Natural killer cell (primary cell): Measurements from ENCODE around the gene RAB11FIP3. TPM values are rescaled to one million over a fixed set of nuclear protein-coding genes. Genes with fewer than 3 reads are reported as not detected.

Experiments
- ATAC-seq, 3 donors: fragments of 150-1000 bp in 2 of 3; fragments of 200-7000 bp in 1 of 3; cut with Tn5 transposase; 1 replicate in 1 of 3; 2 replicates in 2 of 3; pipeline ENCODE4 v1.10.0; 2021; ENCODE audit warnings: mild to moderate bottlenecking in 2 of 3, moderate library complexity in 2 of 3
- DNase-seq, 2 donors: peaks; one replicate each; pipeline versions ENCODE4 v3.0.0 to v3.0.0-alpha.2; 2013 to 2021; ENCODE audit warnings: mixed read lengths in 1 of 2
- H3K27ac ChIP-seq: one replicate; pipeline ENCODE4 v1.5.1; 2013; ENCODE audit warnings: mild to moderate bottlenecking, low read length
- H3K27me3 ChIP-seq: one replicate; pipeline ENCODE4 v1.6.1; 2013; ENCODE audit warnings: low read length; ENCODE audit not compliant: control insufficient read depth, insufficient read depth
- H3K36me3 ChIP-seq: one replicate; pipeline ENCODE4 v1.6.1; 2013; ENCODE audit warnings: low read length; ENCODE audit not compliant: control insufficient read depth, insufficient read depth
- H3K4me1 ChIP-seq: one replicate; pipeline ENCODE4 v1.6.1; 2013; ENCODE audit warnings: low read length; ENCODE audit not compliant: control insufficient read depth, insufficient read depth
- H3K4me3 ChIP-seq: one replicate; pipeline ENCODE4 v1.5.1; 2013; ENCODE audit warnings: low read length
- H3K9me3 ChIP-seq: one replicate; pipeline ENCODE4 v1.6.1; 2013; ENCODE audit warnings: low read length; ENCODE audit not compliant: control insufficient read depth, insufficient read depth
- H3K27ac Mint-ChIP-seq, 2 donors: one replicate each; pipeline ENCODE4 v1.8.0; 2022; ENCODE audit warnings: mild to moderate bottlenecking in 2 of 2, mixed read lengths in 2 of 2, moderate library complexity in 1 of 2
- H3K27me3 Mint-ChIP-seq, 2 donors: one replicate each; pipeline ENCODE4 v1.8.0; 2022; ENCODE audit warnings: low read depth in 2 of 2, mixed read lengths in 2 of 2
- H3K36me3 Mint-ChIP-seq: one replicate; pipeline ENCODE4 v1.8.0; 2022; ENCODE audit warnings: mixed read lengths
- H3K4me1 Mint-ChIP-seq, 2 donors: one replicate each; pipeline ENCODE4 v1.8.0; 2022; ENCODE audit warnings: mixed read lengths in 2 of 2
- H3K4me3 Mint-ChIP-seq: one replicate; pipeline ENCODE4 v1.8.0; 2022; ENCODE audit warnings: mild to moderate bottlenecking, moderate library complexity, mixed read lengths
- H3K9me3 Mint-ChIP-seq, 2 donors: one replicate each; pipeline ENCODE4 v1.8.0; 2022; ENCODE audit warnings: mixed read lengths in 2 of 2
- CTCF ChIP-seq: fragments of 200-600 bp; IDR thresholded peaks from one replicate; pipeline ENCODE4 v1.8.0; 2022; ENCODE audit warnings: antibody characterized with exemption
- WGBS: methylation state at CpG from one replicate; pipeline ENCODE4 v1.1.7; 2013; ENCODE audit warnings: missing lambda C conversion rate; ENCODE audit not compliant: insufficient coverage; 5-methylcytosine and 5-hydroxymethylcytosine counted together
- intact Hi-C: fragments of 100-400 bp; cut with micrococcal nuclease; formaldehyde crosslinking; loops from one replicate; pipeline ENCODE4 v1.14.2; 2022
- total RNA-seq, 4 donors: library from RNA; stranded (reverse); fragments of 120-200 nt in 1 of 4; gene quantifications; one replicate each; pipeline versions ENCODE4 v1.2.3 to v1.2.4, GENCODE V29; 2013 to 2022

Gene RAB11FIP3
- total RNA-seq, 3 donors from 2014 or later (not counting 1 experiment from before 2014, with no cell fraction given) = 51.0 to 61.2 (median 55.3) TPM

GRCh38 chr16:544517-544916 lies 119.1 kb downstream of the RAB11FIP3 start:
- TF ChIP-seq CTCF = no peak
- ATAC-seq = no peak
- 96% methylated on average over 41 of the region's 46 CpGs for WGBS
- H3K9me3 Mint-ChIP-seq = no peaks in the 10 kb centered on the region
- Histone ChIP-seq H3K36me3 (peaks cover 8% of the 10 kb centered on the region), H3K27ac (no peak overlapping the region), H3K27me3 (no peaks in the 10 kb centered on the region), H3K4me3 (no peak overlapping the region), H3K4me1 (peaks cover 24% of the 10 kb centered on the region), H3K9me3 (no peaks in the 10 kb centered on the region)
- no peaks in the 10 kb centered on the region for H3K27me3 Mint-ChIP-seq
- intact Hi-C loops = no loop called here
- peak overlapping the region in 1 of 2 donors; percentile 18 for H3K27ac Mint-ChIP-seq
- H3K36me3 Mint-ChIP-seq = no peaks in the 10 kb centered on the region
- H3K4me3 Mint-ChIP-seq = no peak overlapping the region
- H3K4me1 Mint-ChIP-seq = peaks cover 10 to 25% of the 10 kb centered on the region in 2 donors
- DNase-seq = no peak

GRCh38 chr16:546909-547770 lies 121.7 kb downstream of the RAB11FIP3 start:
- 74% methylated on average over 60 of the region's 60 CpGs for WGBS
- Histone ChIP-seq H3K27me3 (no peaks in the 10 kb centered on the region), H3K9me3 (no peaks in the 10 kb centered on the region), H3K36me3 (peaks cover 18% of the 10 kb centered on the region), H3K27ac (peak overlapping the region; percentile 19), H3K4me1 (peaks cover 24% of the 10 kb centered on the region), H3K4me3 (no peak overlapping the region)
- Mint-ChIP-seq H3K27ac (peak overlapping the region in 1 of 2 donors; percentile 14), H3K27me3 (no peaks in the 10 kb centered on the region), H3K4me1 (peaks cover 4 to 17% of the 10 kb centered on the region in 2 donors), H3K9me3 (no peaks in the 10 kb centered on the region), H3K36me3 (no peaks in the 10 kb centered on the region), H3K4me3 (peak overlapping the region; percentile 9)
- DNase-seq (peak in 1 of 2 donors; percentile 63), ATAC-seq (peak; percentile 64 to 65 (median 64))
- intact Hi-C loops = no loop called here
- no peak for TF ChIP-seq CTCF

- H3K27ac Mint-ChIP-seq = no peak overlapping the region
- no peak for ATAC-seq
- peaks cover 0 to 9% of the 10 kb centered on the region in 2 donors for H3K4me1 Mint-ChIP-seq
- DNase-seq = no peak
- TF ChIP-seq CTCF = no peak
- no peak overlapping the region for H3K4me3 Mint-ChIP-seq
- no peaks in the 10 kb centered on the region for H3K9me3 Mint-ChIP-seq
- intact Hi-C loops = no loop called here
- H3K36me3 Mint-ChIP-seq = no peaks in the 10 kb centered on the region
- no peaks in the 10 kb centered on the region for H3K9me3 ChIP-seq
- no peak overlapping the region for H3K27ac ChIP-seq
- H3K4me3 ChIP-seq = no peak overlapping the region
- H3K27me3 Mint-ChIP-seq = no peaks in the 10 kb centered on the region
- H3K27me3 ChIP-seq = no peaks in the 10 kb centered on the region
- peaks cover 21% of the 10 kb centered on the region for H3K36me3 ChIP-seq
- H3K4me1 ChIP-seq = peaks cover 24% of the 10 kb centered on the region
- WGBS = 95% methylated on average over 21 of the region's 21 CpGs
Observed at GRCh38 chr16:548586-548985, 123.1 kb downstream of the RAB11FIP3 start.
